Activated CD4-positive, alpha-beta T cell treated with anti-CD3 and anti-CD28 coated beads, Interleukin-2, amount 10 ng/mL, durations not matched to agents 24 days and 14 days (primary cell): ENCODE measurements around the gene IGIP. TPM values are rescaled to one million over a fixed set of nuclear protein-coding genes. Genes with fewer than 3 reads are reported as not detected.
"Not testable (repeated sequence)": the region's sequence is repeated elsewhere in the genome, so short reads cannot be mapped to it uniquely, and the experiment has no call there.

ENCODE experiments used
- DNase-seq: peaks from one replicate; pipeline ENCODE4 v3.0.0; 2022
- H3K27ac Mint-ChIP-seq: one replicate; pipeline ENCODE4 v1.8.0; 2022; ENCODE audit warnings: mild to moderate bottlenecking, mixed read lengths
- H3K27me3 Mint-ChIP-seq: one replicate; pipeline ENCODE4 v1.8.0; 2022; ENCODE audit warnings: mixed read lengths
- H3K36me3 Mint-ChIP-seq: one replicate; pipeline ENCODE4 v1.8.0; 2022; ENCODE audit warnings: low read depth, mild to moderate bottlenecking, mixed read lengths
- H3K4me1 Mint-ChIP-seq: one replicate; pipeline ENCODE4 v1.8.0; 2021; ENCODE audit warnings: mixed read lengths
- H3K4me3 Mint-ChIP-seq: one replicate; pipeline ENCODE4 v1.8.0; 2022; ENCODE audit warnings: mild to moderate bottlenecking, moderate library complexity, mixed read lengths
- H3K9me3 Mint-ChIP-seq: one replicate; pipeline ENCODE4 v1.8.0; 2021; ENCODE audit warnings: mixed read lengths
- intact Hi-C: fragments of 100-400 bp; cut with micrococcal nuclease; formaldehyde crosslinking; loops from one replicate; pipeline ENCODE4 v1.15.1; 2023
- total RNA-seq: library from RNA; stranded (reverse); gene quantifications from 2 replicates; pipeline ENCODE4 v1.2.3, GENCODE V29; 2022

Gene IGIP
- total RNA-seq, 1 donor from 2014 or later = 2.8 TPM

- Mint-ChIP-seq H3K9me3 (no peaks in the 10 kb centered on the region), H3K27ac (no peak overlapping the region), H3K27me3 (peaks cover 15% of the 10 kb centered on the region), H3K4me1 (peaks cover 4% of the 10 kb centered on the region), H3K36me3 (no peaks in the 10 kb centered on the region), H3K4me3 (no peak overlapping the region)
- intact Hi-C loops = no loop called here
- no peak for DNase-seq
Measured at GRCh38 chr5:140152022-140152999, 26.6 kb downstream of the IGIP start.

DNA sequence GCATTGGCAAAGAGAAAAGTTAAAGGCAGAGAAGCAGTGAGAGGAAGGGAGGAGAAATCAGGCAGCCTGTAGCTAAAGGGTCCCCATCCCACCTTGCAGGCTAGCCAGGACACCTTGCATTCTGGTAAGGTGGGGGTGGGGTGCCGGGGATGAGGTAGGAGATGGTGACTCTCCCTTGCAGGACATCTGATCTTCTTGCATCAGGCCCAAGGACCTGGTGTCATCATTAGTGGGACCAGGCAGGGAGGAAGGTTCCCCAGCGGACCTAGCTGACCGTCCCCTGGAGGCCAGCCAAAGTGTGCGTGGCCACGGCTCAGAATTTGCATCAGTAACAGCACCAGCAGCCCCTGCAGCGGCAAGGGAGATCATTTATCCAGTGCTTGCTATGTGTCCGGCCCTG lies 27.5 kb downstream of the IGIP start:
- no peaks in the 10 kb centered on the region for H3K9me3 Mint-ChIP-seq
- intact Hi-C loops = no loop called here
- DNase-seq = no peak
- H3K27me3 Mint-ChIP-seq = peaks cover 6% of the 10 kb centered on the region
- H3K36me3 Mint-ChIP-seq = no peaks in the 10 kb centered on the region
- no peak overlapping the region for H3K4me3 Mint-ChIP-seq
- peaks cover 6% of the 10 kb centered on the region for H3K4me1 Mint-ChIP-seq
- H3K27ac Mint-ChIP-seq = no peak overlapping the region

DNA sequence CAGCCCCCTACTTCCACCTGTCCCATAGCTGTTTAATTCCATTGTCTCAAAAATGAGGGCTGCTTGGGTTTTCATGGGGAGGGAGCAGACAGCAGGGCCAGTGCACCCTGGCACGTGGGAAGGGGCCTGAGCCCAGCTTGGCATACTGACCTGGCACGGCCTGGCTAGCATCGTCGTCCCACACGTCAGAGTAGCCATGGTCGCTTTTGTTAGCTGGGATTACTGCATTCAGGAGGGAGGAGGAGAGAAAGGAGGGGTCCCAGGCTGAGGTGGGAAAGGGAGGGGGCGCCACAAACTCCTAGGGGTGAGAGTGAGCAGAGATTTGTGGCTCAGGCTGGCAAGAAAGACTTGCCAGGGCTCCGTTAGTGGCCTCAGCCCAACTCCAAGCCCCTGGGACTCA lies 28.2 kb downstream of the IGIP start:
- no peaks in the 10 kb centered on the region for H3K9me3 Mint-ChIP-seq
- peaks cover 6% of the 10 kb centered on the region for H3K4me1 Mint-ChIP-seq
- peaks cover 4% of the 10 kb centered on the region for H3K27me3 Mint-ChIP-seq
- no peaks in the 10 kb centered on the region for H3K36me3 Mint-ChIP-seq
- intact Hi-C loops = no loop called here
- no peak overlapping the region for H3K27ac Mint-ChIP-seq
- DNase-seq = no peak
- no peak overlapping the region for H3K4me3 Mint-ChIP-seq

DNA sequence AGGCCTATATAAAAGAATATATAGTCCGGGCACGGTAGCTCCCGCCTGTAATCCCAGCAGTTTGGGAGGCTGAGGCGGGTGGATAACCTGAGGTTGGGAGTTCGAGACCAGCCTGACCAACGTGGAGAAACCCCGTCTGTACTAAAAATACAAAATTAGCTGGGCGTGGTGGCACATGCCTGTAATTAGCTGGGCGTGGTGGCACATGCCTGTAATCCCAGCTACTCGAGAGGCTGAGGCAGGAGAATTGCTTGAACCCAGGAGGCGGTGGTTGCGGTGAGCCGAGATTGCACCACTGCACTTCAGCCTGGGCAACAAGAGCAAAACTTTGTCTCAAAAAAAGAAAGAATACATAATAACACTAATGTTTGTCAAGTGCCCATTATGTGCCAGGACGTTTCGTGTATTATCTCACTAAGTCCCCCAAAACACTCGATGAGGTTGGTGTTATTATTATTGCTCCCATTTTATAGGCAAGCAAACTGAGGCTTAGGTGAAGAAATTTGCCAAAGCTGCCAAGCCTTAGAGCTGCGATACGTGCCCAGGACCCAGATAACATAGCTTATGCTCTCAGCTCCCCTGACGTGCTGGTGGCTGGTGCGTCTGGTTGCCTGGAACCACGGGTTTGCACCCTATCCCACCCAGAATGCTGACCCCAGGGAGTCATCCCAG lies 29.1 kb downstream of the IGIP start:
- DNase-seq, H3K9me3 Mint-ChIP-seq, H3K4me1 Mint-ChIP-seq, intact Hi-C loops, H3K36me3 Mint-ChIP-seq, H3K27me3 Mint-ChIP-seq, H3K27ac Mint-ChIP-seq, H3K4me3 Mint-ChIP-seq: not testable (repeated sequence)

GRCh38 chr5:140157032-140157781 lies 31.5 kb downstream of the IGIP start:
- intact Hi-C loops = loop anchor here (1.0 kb wide), 3 partner anchors 12 to 370 kb away; no protein-coding TSS in a partner anchor
- peak; percentile 96 for DNase-seq
- Mint-ChIP-seq H3K4me1 (peaks cover 6% of the 10 kb centered on the region), H3K27ac (no peak overlapping the region), H3K36me3 (no peaks in the 10 kb centered on the region), H3K9me3 (no peaks in the 10 kb centered on the region), H3K4me3 (peak overlapping the region; percentile 63), H3K27me3 (peaks cover 6% of the 10 kb centered on the region)

- H3K27ac Mint-ChIP-seq = no peak overlapping the region
- H3K9me3 Mint-ChIP-seq = no peaks in the 10 kb centered on the region
- H3K36me3 Mint-ChIP-seq = no peaks in the 10 kb centered on the region
- no peak for DNase-seq
- peaks cover 8% of the 10 kb centered on the region for H3K27me3 Mint-ChIP-seq
- H3K4me3 Mint-ChIP-seq = no peak overlapping the region
- intact Hi-C loops = no loop called here
- H3K4me1 Mint-ChIP-seq = peaks cover 6% of the 10 kb centered on the region
Measured at GRCh38 chr5:140159014-140159927, 33.5 kb downstream of the IGIP start.

DNA sequence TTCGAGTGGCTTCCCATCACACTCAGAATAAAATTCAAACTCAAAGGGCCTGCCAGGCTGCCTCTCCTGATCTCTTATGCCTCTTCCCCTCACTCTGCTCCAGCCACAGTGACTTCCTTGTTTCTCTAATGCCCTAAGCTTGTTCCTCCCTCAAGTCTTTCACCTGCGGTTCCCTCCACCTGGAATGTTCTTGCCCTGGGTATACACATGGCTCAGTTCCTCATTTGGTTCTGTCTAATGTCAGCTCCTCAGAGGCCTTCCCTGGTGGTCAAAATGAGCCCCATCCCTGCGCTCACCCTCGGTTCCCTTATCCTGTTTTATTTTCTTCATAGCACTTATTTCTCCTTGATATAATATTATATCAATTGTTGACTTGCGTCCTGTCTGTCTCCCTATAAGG lies 36.5 kb downstream of the IGIP start:
- DNase-seq = no peak
- Mint-ChIP-seq H3K27ac (no peak overlapping the region), H3K4me1 (peaks cover 2% of the 10 kb centered on the region), H3K36me3 (no peaks in the 10 kb centered on the region), H3K27me3 (peaks cover 23% of the 10 kb centered on the region), H3K4me3 (no peak overlapping the region), H3K9me3 (no peaks in the 10 kb centered on the region)
- intact Hi-C loops = no loop called here

GRCh38 chr5:140162781-140163180 lies 37.0 kb downstream of the IGIP start:
- H3K4me3 Mint-ChIP-seq = no peak overlapping the region
- no peak overlapping the region for H3K27ac Mint-ChIP-seq
- no peaks in the 10 kb centered on the region for H3K4me1 Mint-ChIP-seq
- no peak for DNase-seq
- no peaks in the 10 kb centered on the region for H3K36me3 Mint-ChIP-seq
- no peaks in the 10 kb centered on the region for H3K9me3 Mint-ChIP-seq
- peaks cover 23% of the 10 kb centered on the region for H3K27me3 Mint-ChIP-seq
- intact Hi-C loops = no loop called here

DNA sequence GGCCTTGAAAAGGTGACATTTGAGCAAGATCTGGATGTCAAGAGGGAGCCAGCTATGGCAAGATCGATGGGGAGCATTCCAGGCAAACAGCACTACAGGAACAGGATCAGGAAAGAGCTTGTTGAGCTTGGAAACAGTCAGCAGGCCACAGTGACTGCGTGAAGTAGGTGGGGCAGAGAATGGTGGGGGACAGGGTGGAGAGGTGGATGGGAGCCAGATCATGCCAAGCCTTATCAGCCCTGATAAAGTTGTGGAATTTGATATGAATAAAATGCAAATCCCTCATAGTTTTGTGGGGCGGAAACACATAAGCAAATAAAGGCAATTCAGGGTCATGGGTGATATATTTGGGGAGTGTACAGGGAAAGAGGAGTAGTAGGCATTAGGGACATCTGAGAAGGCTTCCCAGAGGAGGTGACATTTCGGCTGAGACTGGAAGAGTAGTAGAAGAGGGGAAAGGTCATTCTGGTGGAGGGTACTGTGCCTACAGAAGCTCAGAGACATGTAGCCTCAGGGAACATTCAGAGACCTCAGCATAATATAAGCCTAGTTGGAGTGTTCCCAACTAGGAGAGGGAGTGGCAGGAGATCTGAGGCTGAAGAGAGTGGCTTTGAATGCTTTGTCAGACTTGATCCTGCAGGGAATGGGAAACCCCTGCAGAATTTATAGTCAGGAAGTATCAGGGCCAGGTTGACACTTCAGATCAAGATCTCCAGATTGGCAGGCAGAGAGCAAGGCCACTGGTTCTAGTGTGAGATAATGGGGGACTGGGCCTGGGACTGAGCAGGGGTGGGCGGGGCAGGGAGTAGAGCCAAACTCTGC lies 39.6 kb downstream of the IGIP start:
- intact Hi-C loops = no loop called here
- H3K27me3 Mint-ChIP-seq = peaks cover 22% of the 10 kb centered on the region
- no peaks in the 10 kb centered on the region for H3K36me3 Mint-ChIP-seq
- peaks cover 2% of the 10 kb centered on the region for H3K4me1 Mint-ChIP-seq
- no peak for DNase-seq
- no peaks in the 10 kb centered on the region for H3K9me3 Mint-ChIP-seq
- H3K4me3 Mint-ChIP-seq = no peak overlapping the region
- no peak overlapping the region for H3K27ac Mint-ChIP-seq

GRCh38 chr5:140165923-140166270 lies 40.2 kb downstream of the IGIP start:
- no peaks in the 10 kb centered on the region for H3K36me3 Mint-ChIP-seq
- H3K27ac Mint-ChIP-seq = no peak overlapping the region
- peaks cover 2% of the 10 kb centered on the region for H3K4me1 Mint-ChIP-seq
- no peak overlapping the region for H3K4me3 Mint-ChIP-seq
- H3K27me3 Mint-ChIP-seq = peaks cover 19% of the 10 kb centered on the region
- no peak for DNase-seq
- H3K9me3 Mint-ChIP-seq = no peaks in the 10 kb centered on the region
- intact Hi-C loops = no loop called here

GRCh38 chr5:140166911-140167310 lies 41.2 kb downstream of the IGIP start:
- intact Hi-C loops = no loop called here
- Mint-ChIP-seq H3K36me3 (no peaks in the 10 kb centered on the region), H3K4me3 (no peak overlapping the region), H3K9me3 (no peaks in the 10 kb centered on the region), H3K27ac (no peak overlapping the region), H3K4me1 (peaks cover 2% of the 10 kb centered on the region), H3K27me3 (peaks cover 21% of the 10 kb centered on the region)
- DNase-seq = no peak

- Mint-ChIP-seq H3K36me3 (no peaks in the 10 kb centered on the region), H3K4me1 (peaks cover 2% of the 10 kb centered on the region), H3K27me3 (peaks cover 25% of the 10 kb centered on the region), H3K9me3 (no peaks in the 10 kb centered on the region), H3K27ac (no peak overlapping the region), H3K4me3 (no peak overlapping the region)
- DNase-seq = no peak
- intact Hi-C loops = no loop called here
Measured at GRCh38 chr5:140168371-140168770, 42.6 kb downstream of the IGIP start.
